A549 (cell line): ENCODE results near the gene PPFIA2. TPM values are rescaled to one million over a fixed set of nuclear protein-coding genes. Genes with fewer than 3 reads are reported as not detected.

Experiments used
- ATAC-seq, 2 experiments: fragments of 200-7000 bp in 1 of 2; fragments of >200 bp in 1 of 2; cut with Nextera tagmentation in 1 of 2; cut with Tn5 transposase in 1 of 2; 3 replicates each; pipeline versions ENCODE4 v1.8.0 to v1.9.1; 2018 to 2020; ENCODE audit warnings: mild to moderate bottlenecking in 1 of 2, moderate library complexity in 1 of 2
- CTCF ChIA-PET: fragments of 300-600 bp; sonication (Branson Sonifier 250); formaldehyde crosslinking; extraction: SDS; loops from one replicate; lab custom pipeline; 2021; ENCODE audit warnings: antibody characterized with exemption, inconsistent platforms; lab: Yijun Ruan, JAX
- POLR2A ChIA-PET: fragments of 350-600 bp; formaldehyde crosslinking; extraction: SDS; loops from one replicate; lab custom pipeline; 2021; ENCODE audit warnings: antibody characterized with exemption, inconsistent platforms; lab: Yijun Ruan, JAX
- DNase-seq, 2 experiments: peaks; one replicate each; pipeline versions ENCODE4 v3.0.0 to v3.0.0-alpha.2; 2011 to 2016; ENCODE audit warnings: low read depth in 1 of 2, low spot score in 1 of 2
- FAIRE-seq: peaks from 2 replicates; lab custom pipeline; 2011; peaks lifted over from hg19 to GRCh38; lab: Jason Lieb, UNC
- H3K27ac ChIP-seq, 2 experiments: fragments of >200 bp; sonication (Bioruptor Twin); formaldehyde crosslinking; 3 replicates each; pipeline ENCODE4 v1.5.1; 2016 to 2017
- H3K4me1 ChIP-seq: fragments of >200 bp; sonication (Bioruptor Twin); formaldehyde crosslinking; 3 replicates; pipeline ENCODE4 v1.6.1; 2016
- H3K4me2 ChIP-seq: fragments of >200 bp; sonication (Bioruptor Twin); formaldehyde crosslinking; 3 replicates; pipeline ENCODE4 v1.6.1; 2016
- H3K4me3 ChIP-seq: fragments of >200 bp; sonication (Bioruptor Twin); formaldehyde crosslinking; 3 replicates; pipeline ENCODE4 v1.5.1; 2016
- H3K9me3 ChIP-seq: fragments of >200 bp; sonication (Bioruptor Twin); formaldehyde crosslinking; 3 replicates; pipeline ENCODE4 v1.6.1; 2016
- BHLHE40 ChIP-seq: IDR thresholded peaks from 2 replicates; pipeline ENCODE4 v1.6.1; 2012; ENCODE audit warnings: low read depth, low read length, inconsistent platforms
- CBX2 ChIP-seq: fragments of 200-600 bp; sonication (generic); IDR thresholded peaks from 2 replicates; pipeline ENCODE4 v1.6.1; 2016; ENCODE audit warnings: low read depth, mild to moderate bottlenecking, borderline replicate concordance
- CBX8 ChIP-seq: fragments of 200-600 bp; sonication (generic); IDR thresholded peaks from 2 replicates; pipeline ENCODE4 v1.6.1; 2016
- CHD2 ChIP-seq: fragments of 150-350 bp; IDR thresholded peaks from 2 replicates; pipeline ENCODE4 v1.6.1; 2014; ENCODE audit warnings: low read length; ENCODE audit not compliant: partially characterized antibody
- CHD4 ChIP-seq: fragments of 200-600 bp; sonication (generic); IDR thresholded peaks from 2 replicates; pipeline ENCODE4 v1.6.1; 2016; ENCODE audit warnings: antibody characterized with exemption, mild to moderate bottlenecking, borderline replicate concordance
- CTCF ChIP-seq: fragments of >200 bp; sonication (Bioruptor Twin); formaldehyde crosslinking; IDR thresholded peaks from 3 replicates; pipeline ENCODE4 v1.5.1; 2016
- EHF ChIP-seq: fragments of 250-450 bp; sonication (Bioruptor Pico); IDR thresholded peaks from 2 replicates; pipeline ENCODE4 v1.5.0; 2020; ENCODE audit warnings: mild to moderate bottlenecking
- EP300 ChIP-seq, 2 experiments: fragments of >200 bp; sonication (Bioruptor Twin); formaldehyde crosslinking; IDR thresholded peaks; 2 replicates in 1 of 2; 3 replicates in 1 of 2; pipeline ENCODE4 v1.6.1; 2016 to 2017
- FOSB ChIP-seq: fragments of 250-450 bp; sonication (Bioruptor Pico); IDR thresholded peaks from 2 replicates; pipeline ENCODE4 v1.5.0; 2020; ENCODE audit warnings: mild to moderate bottlenecking, moderate library complexity
- FOSL2 ChIP-seq, 2 experiments: fragments of 450-650 bp in 1 of 2; fragments of >200 bp in 1 of 2; sonication (Bioruptor Twin) in 1 of 2; formaldehyde crosslinking; IDR thresholded peaks; 2 replicates each; pipeline versions ENCODE4 v1.5.0 to v1.6.1; 2016 to 2020; ENCODE audit warnings: mild to moderate bottlenecking in 1 of 2, moderate library complexity in 1 of 2
- HEYL ChIP-seq: fragments of 250-450 bp; sonication (Bioruptor Pico); IDR thresholded peaks from 2 replicates; pipeline ENCODE4 v1.8.0; 2021; ENCODE audit warnings: mild to moderate bottlenecking, moderate library complexity
- JUNB ChIP-seq: fragments of >200 bp; sonication (Bioruptor Twin); formaldehyde crosslinking; IDR thresholded peaks from 2 replicates; pipeline ENCODE4 v1.6.1; 2016
- MAFK ChIP-seq: fragments of 450-650 bp; IDR thresholded peaks from 2 replicates; pipeline ENCODE4 v1.6.1; 2014; ENCODE audit not compliant: partially characterized antibody
- MAX ChIP-seq: IDR thresholded peaks from 2 replicates; pipeline ENCODE4 v1.6.1; 2012
- NFE2L2 ChIP-seq: fragments of 150-350 bp; conservative IDR thresholded peaks from 2 replicates; pipeline ENCODE4 v1.6.1; 2014; ENCODE audit warnings: low read length
- POLR2A ChIP-seq: IDR thresholded peaks from 2 replicates; pipeline ENCODE4 v1.6.1; 2012; ENCODE audit warnings: mild to moderate bottlenecking, low read length
- RAD21 ChIP-seq, 2 experiments: fragments of >200 bp in 1 of 2; sonication (Bioruptor Twin) in 1 of 2; formaldehyde crosslinking in 1 of 2; IDR thresholded peaks in 1 of 2; conservative IDR thresholded peaks in 1 of 2; 2 replicates in 1 of 2; 3 replicates in 1 of 2; pipeline ENCODE4 v1.6.1; 2012 to 2018; ENCODE audit warnings: inconsistent platforms in 1 of 2
- SMC3 ChIP-seq: fragments of >200 bp; sonication (Bioruptor Twin); formaldehyde crosslinking; IDR thresholded peaks from 3 replicates; pipeline ENCODE4 v1.6.1; 2018; ENCODE audit warnings: inconsistent platforms
- TP53 ChIP-seq: fragments of 250-450 bp; sonication (Bioruptor Pico); IDR thresholded peaks from 2 replicates; pipeline ENCODE4 v1.5.0; 2021; ENCODE audit warnings: mild to moderate bottlenecking, moderate library complexity
- USF2 ChIP-seq: fragments of 450-650 bp; IDR thresholded peaks from 2 replicates; pipeline ENCODE4 v1.6.1; 2014; ENCODE audit warnings: antibody characterized with exemption
- ZC3H11A ChIP-seq: fragments of 450-650 bp; IDR thresholded peaks from 2 replicates; pipeline ENCODE4 v1.6.1; 2014; ENCODE audit warnings: antibody characterized with exemption, mild to moderate bottlenecking
- ZSCAN20 ChIP-seq: fragments of 250-450 bp; sonication (Bioruptor Pico); IDR thresholded peaks from 2 replicates; pipeline ENCODE4 v1.8.0; 2022; ENCODE audit warnings: mild to moderate bottlenecking, moderate library complexity
- WGBS: methylation state at CpG from one replicate; pipeline ENCODE4 v1.1.6; 2017; ENCODE audit errors: missing lambda C conversion rate; 5-methylcytosine and 5-hydroxymethylcytosine counted together
- polyA plus RNA-seq, 4 experiments: library from polyadenylated mRNA; depleted of rRNA in 3 of 4; stranded (reverse); fragments of >200 nt; fragmentation: RNase III in 1 of 4; extraction: RNeasy Plus Mini Kit Qiagen cat#74134 plus additional on column Dnase treatment in 1 of 4; gene quantifications; 2 replicates in 3 of 4; 3 replicates in 1 of 4; pipeline ENCODE4 v1.2.3, GENCODE V29; 2011 to 2017

PPFIA2 gene
- polyA plus RNA-seq, 2 of the 4 experiments (the other 2 are of a cell fraction) = not detected

DNA sequence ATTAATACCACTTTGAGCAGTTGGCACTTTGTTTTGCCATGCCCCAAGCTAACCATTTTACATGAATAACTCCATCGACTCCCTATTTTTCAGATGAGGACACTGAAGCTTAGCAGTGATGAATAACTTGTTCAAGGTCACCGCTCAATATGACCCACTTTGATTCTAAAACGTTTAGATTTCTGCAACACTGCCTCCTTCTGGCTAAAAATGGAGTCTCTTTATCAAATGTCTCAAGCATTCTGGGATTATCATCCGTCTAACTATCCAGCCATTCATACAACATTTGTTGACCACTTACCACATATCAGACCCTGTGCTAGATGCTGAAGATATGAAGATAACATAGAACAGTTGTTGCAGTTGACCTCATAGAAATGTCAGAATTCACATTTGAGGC is 298.0 kb downstream of the PPFIA2 start:
- no peak for ATAC-seq
- no peaks in the 10 kb centered on the region for H3K9me3 ChIP-seq
- CTCF ChIA-PET = interaction anchor here (2.1 kb wide), 1 partner anchor 10 kb away, joined by 10 read pairs; no protein-coding TSS in a partner anchor
- no peak overlapping the region for H3K4me2 ChIP-seq
- H3K4me3 ChIP-seq = no peak overlapping the region
- POLR2A ChIA-PET = no interaction called here
- no peak overlapping the region for H3K27ac ChIP-seq
- DNase-seq = peak in 1 of 2 experiments; percentile 4
- H3K4me1 ChIP-seq = no peaks in the 10 kb centered on the region
- FAIRE-seq = peak; percentile 23
- TF ChIP-seq HEYL (CRISPR knock-in tag) = no peak
- TF ChIP-seq JUNB = no peak
- no peak for TF ChIP-seq CBX2
- TF ChIP-seq CHD4 = no peak
- no peak for TF ChIP-seq CTCF
- TF ChIP-seq TP53 (CRISPR knock-in tag) = no peak
- TF ChIP-seq EP300 (IDR thresholded peaks at IDR 0.05) = no peak
- no peak for TF ChIP-seq RAD21 (conservative IDR thresholded peaks at IDR 0.05 in 1 of 2, IDR thresholded peaks at IDR 0.05 in 1 of 2)
- TF ChIP-seq BHLHE40 = no peak
- no peak for TF ChIP-seq USF2
- no peak for TF ChIP-seq MAX
- TF ChIP-seq FOSL2 (IDR thresholded peaks at IDR 0.05) = no peak
- TF ChIP-seq FOSL2 (CRISPR knock-in tag; IDR thresholded peaks at IDR 0.05) = no peak
- TF ChIP-seq NFE2L2 = no peak
- TF ChIP-seq EHF (CRISPR knock-in tag) = no peak
- TF ChIP-seq FOSB (CRISPR knock-in tag) = no peak
- TF ChIP-seq MAFK = no peak
- WGBS = 18% methylated on average over 4 of the region's 4 CpGs

DNA sequence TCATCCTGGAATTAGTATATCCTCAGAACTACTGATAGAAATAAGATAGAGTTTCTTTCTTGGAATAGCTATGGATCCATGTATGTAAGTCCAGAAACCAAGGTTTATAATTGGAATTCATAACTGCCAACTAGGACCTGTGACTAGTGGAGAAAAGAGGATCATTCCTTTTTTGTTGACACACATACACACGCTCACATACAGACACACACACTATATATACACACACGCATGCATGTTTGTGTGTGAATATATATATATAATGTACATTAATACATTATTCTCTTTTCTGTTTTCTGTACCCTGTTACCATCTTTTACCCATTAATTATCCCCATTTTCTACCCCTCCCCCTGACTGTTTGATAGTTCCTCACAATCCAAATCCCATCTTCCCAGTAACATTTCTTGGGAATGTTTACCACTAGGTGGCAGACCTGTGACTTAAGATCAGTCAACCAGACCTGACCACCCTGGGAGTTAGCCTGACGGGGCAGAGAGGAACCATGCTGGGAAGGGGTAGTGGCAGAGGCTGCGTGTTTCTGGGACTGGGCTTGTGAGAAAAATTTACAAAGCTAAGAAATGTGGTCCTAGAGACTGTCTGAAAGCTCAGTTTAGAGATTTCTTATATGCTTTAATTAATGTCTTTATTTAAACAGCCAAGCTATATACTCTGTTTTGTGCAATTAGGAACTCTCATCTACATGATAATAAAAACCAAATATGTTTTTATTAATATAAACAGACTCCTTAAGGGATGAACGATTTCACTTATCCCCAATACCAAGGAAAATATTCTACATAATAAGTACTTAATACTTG is 308.0 kb downstream of the PPFIA2 start:
- Histone ChIP-seq H3K4me1 (no peaks in the 10 kb centered on the region), H3K4me3 (no peak overlapping the region), H3K9me3 (no peaks in the 10 kb centered on the region), H3K27ac (no peak overlapping the region), H3K4me2 (no peak overlapping the region)
- ATAC-seq = peak; percentile 95 to 98
- FAIRE-seq = peak; percentile 28
- peak; percentile 15 to 79 for DNase-seq
- ChIA-PET POLR2A (no interaction called here), CTCF (interaction anchor here (0.6 to 1.2 kb wide), 12 partner anchors 9 to 180 kb away, joined by 3 to 10 read pairs (median 4); no protein-coding TSS in a partner anchor)
- 12% methylated on average over 5 of the region's 5 CpGs for WGBS
- no peak for TF ChIP-seq JUNB
- TF ChIP-seq SMC3 = peak; percentile 50; the same call in 2 of the 3 replicates
- TF ChIP-seq ZC3H11A = no peak
- peak; percentile 60 for TF ChIP-seq CTCF
- TF ChIP-seq CHD2 = no peak
- peak; percentile 38 to 58; a peak in 4 of 5 replicates for TF ChIP-seq RAD21 (conservative IDR thresholded peaks at IDR 0.05 in 1 of 2, IDR thresholded peaks at IDR 0.05 in 1 of 2)
- no peak for TF ChIP-seq CBX8
- TF ChIP-seq ZSCAN20 = no peak
- no peak for TF ChIP-seq POLR2A
